Left lung (tissue), 10 donors: ENCODE data around the gene PRTG. TPM values are rescaled to one million over a fixed set of nuclear protein-coding genes. Genes with fewer than 3 reads are reported as not detected.
"Not testable (repeated sequence)": the region's sequence is repeated elsewhere in the genome, so short reads cannot be mapped to it uniquely, and the experiment has no call there.

Source experiments
- ATAC-seq: fragments of 200-7000 bp; cut with Tn5 transposase; one replicate; pipeline ENCODE4 v1.9.1; 2020; ENCODE audit warnings: moderate library complexity
- DNase-seq, 4 donors: peaks; one replicate each; pipeline ENCODE4 v3.0.0-alpha.2; 2013 to 2020
- H3K27ac ChIP-seq, 2 donors: fragments of 200-600 bp; sonication (generic) in 1 of 2; one replicate each; pipeline versions ENCODE4 v1.5.0 to v1.8.0; 2020 to 2021
- H3K27me3 ChIP-seq, 2 donors: fragments of 200-600 bp; sonication (generic) in 1 of 2; one replicate each; pipeline versions ENCODE4 v1.5.0 to v1.8.0; 2020 to 2021
- H3K36me3 ChIP-seq, 2 donors: fragments of 200-600 bp; sonication (generic) in 1 of 2; one replicate each; pipeline versions ENCODE4 v1.5.0 to v1.8.0; 2020 to 2021
- H3K4me1 ChIP-seq, 2 donors: fragments of 200-600 bp; one replicate each; pipeline ENCODE4 v1.8.0; 2021
- H3K4me3 ChIP-seq, 2 donors: fragments of 200-600 bp; sonication (generic) in 1 of 2; one replicate each; pipeline versions ENCODE4 v1.5.0 to v1.8.0; 2020 to 2021; ENCODE audit warnings: mild to moderate bottlenecking in 1 of 2
- H3K9me3 ChIP-seq, 2 donors: fragments of 200-600 bp; sonication (generic) in 1 of 2; one replicate each; pipeline versions ENCODE4 v1.5.0 to v1.8.0; 2020 to 2021
- intact Hi-C, 2 donors: fragments of 100-400 bp; cut with DNase I; formaldehyde crosslinking; loops; one replicate each; pipeline versions ENCODE4 v1.11.2 to v1.14.2; 2022
- polyA plus RNA-seq, 6 donors: library from polyadenylated mRNA; unstranded; fragments of 120-200 nt; gene quantifications; one replicate each; pipeline ENCODE4 v1.2.1, GENCODE V29; 2013; ENCODE audit not compliant: insufficient read length in 6 of 6
- total RNA-seq, 2 donors: library from RNA; stranded (reverse); fragmentation: NEBNext Ultra II Directional; extraction: Animal tissue kit (Norgen Biotek cat#: 25700); gene quantifications; one replicate each; pipeline ENCODE4 v1.2.1, GENCODE V29; 2021
- TF ChIP-seq, protein P1 (sequence below), 2 donors: fragments of 200-600 bp; sonication (generic) in 1 of 2; IDR thresholded peaks; one replicate each; pipeline versions ENCODE4 v1.5.0 to v1.8.0; 2021; ENCODE audit warnings: antibody characterized with exemption in 2 of 2
- donor health status: DM: no; HTN: yes; CAD: no.
- donor health status: DM: no; HTN: no; CAD: no.

Gene PRTG
- total and polyA plus RNA-seq, 8 donors, result 6.7 to 10.7 (median 6.8) TPM

DNA sequence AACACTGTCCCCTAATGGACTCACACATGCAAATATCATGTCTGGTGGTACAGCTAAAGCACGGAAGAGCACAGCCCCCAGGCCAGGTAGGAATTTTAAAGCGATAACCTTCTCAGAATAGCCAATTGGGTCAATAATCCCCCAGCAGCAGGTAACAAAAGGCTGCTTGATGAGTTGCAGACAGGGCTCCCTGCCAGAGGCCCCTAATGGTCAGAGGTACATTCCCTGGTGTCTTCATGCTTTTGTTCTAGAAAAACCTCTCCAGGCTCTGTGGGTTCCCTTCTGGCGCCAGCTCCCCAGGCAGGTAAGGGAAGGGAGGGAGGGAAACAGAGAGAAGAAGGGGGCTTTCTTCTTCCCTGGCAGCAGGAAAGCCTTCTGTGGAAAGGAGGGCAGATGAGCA lies 43.4 kb upstream of the PRTG start:
- Histone ChIP-seq H3K27ac (no peak overlapping the region), H3K36me3 (no peaks in the 10 kb centered on the region), H3K9me3 (no peaks in the 10 kb centered on the region), H3K27me3 (no peaks in the 10 kb centered on the region), H3K4me3 (no peak overlapping the region), H3K4me1 (no peaks in the 10 kb centered on the region)
- ATAC-seq (no peak), DNase-seq (no peak)
- TF ChIP-seq, protein P1, sequence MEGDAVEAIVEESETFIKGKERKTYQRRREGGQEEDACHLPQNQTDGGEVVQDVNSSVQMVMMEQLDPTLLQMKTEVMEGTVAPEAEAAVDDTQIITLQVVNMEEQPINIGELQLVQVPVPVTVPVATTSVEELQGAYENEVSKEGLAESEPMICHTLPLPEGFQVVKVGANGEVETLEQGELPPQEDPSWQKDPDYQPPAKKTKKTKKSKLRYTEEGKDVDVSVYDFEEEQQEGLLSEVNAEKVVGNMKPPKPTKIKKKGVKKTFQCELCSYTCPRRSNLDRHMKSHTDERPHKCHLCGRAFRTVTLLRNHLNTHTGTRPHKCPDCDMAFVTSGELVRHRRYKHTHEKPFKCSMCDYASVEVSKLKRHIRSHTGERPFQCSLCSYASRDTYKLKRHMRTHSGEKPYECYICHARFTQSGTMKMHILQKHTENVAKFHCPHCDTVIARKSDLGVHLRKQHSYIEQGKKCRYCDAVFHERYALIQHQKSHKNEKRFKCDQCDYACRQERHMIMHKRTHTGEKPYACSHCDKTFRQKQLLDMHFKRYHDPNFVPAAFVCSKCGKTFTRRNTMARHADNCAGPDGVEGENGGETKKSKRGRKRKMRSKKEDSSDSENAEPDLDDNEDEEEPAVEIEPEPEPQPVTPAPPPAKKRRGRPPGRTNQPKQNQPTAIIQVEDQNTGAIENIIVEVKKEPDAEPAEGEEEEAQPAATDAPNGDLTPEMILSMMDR (IDR thresholded peaks at IDR 0.05), result no peak
- intact Hi-C loops, result no loop called here

DNA sequence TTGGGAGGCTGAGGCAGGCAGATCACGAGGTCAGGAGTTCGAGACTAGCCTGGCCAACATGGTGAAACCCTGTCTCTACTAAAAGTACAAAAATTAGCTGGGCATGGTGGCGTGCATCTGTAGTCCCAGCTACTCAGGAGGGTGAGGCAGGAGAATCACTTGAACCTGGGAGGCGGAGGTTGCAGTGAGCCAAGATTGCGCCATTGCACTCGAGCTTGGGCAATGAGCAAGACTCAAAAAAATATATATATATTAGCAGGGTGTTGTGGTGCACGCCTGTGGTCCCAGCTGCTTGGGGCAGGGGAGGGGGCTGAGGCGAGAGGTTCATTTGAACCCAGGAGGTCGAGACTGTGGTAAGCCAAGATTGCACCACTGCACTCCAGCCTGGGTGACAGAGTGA lies 42.6 kb upstream of the PRTG start:
- intact Hi-C loops, H3K4me3 ChIP-seq, ATAC-seq, DNase-seq, H3K27me3 ChIP-seq, H3K9me3 ChIP-seq, H3K36me3 ChIP-seq, H3K4me1 ChIP-seq, H3K27ac ChIP-seq: not testable (repeated sequence)

DNA sequence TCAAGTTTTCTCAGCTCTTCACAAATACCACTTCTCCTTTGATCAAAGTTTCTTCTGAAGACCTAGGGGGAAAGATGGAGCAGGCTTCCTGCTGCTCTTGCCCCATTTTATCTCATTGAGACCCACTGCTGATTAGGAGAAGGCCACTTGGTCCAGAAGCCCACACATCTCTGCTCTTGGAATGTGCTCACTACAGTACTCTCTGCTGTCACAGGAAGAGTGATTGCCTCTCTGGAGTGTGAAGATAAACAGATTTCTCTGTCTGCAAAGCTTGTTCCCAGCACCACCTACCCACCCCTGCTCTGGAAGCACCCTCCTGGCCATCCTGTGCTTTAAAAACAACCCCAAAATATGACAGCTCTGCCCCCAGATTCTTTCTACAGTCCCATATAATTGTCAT lies 41.3 kb upstream of the PRTG start:
- no peak overlapping the region for H3K27ac ChIP-seq

DNA sequence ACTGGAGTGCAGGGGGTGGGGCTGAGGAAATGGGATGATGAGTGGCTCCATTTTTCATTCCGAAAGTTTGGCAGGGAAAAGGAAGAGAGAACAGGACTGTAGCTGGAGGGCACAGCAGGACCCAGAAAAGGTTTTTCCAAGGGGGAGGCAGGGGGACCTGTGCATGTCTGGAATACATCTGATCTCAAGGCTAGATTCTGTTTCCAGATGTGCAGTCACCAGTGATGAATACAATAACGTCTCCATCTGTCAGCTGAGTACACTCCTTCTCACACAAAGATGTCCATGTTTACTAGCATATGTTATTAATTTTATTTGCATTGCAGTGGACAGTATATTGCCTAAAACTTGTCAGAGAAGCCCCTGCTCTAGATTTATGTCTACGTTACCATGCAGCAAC lies 39.9 kb upstream of the PRTG start:
- ATAC-seq (no peak), DNase-seq (no peak)
- peaks cover 0 to 4% of the 10 kb centered on the region in 2 donors for H3K9me3 ChIP-seq
- H3K36me3 ChIP-seq, result no peaks in the 10 kb centered on the region
- TF ChIP-seq, protein P1 (IDR thresholded peaks at IDR 0.05), result no peak
- H3K27me3 ChIP-seq, result no peaks in the 10 kb centered on the region
- intact Hi-C loops, result no loop called here
- no peaks in the 10 kb centered on the region for H3K4me1 ChIP-seq
- H3K27ac ChIP-seq, result no peak overlapping the region
- H3K4me3 ChIP-seq, result no peak overlapping the region

More for the DNA sequence above, 41.3 kb upstream of the PRTG start:
- no peaks in the 10 kb centered on the region for H3K36me3 ChIP-seq
- no peaks in the 10 kb centered on the region for H3K4me1 ChIP-seq
- no peak for DNase-seq
- intact Hi-C loops, result no loop called here
- H3K27me3 ChIP-seq, result no peaks in the 10 kb centered on the region
- no peak for ATAC-seq
- peaks cover 0 to 4% of the 10 kb centered on the region in 2 donors for H3K9me3 ChIP-seq
- TF ChIP-seq, protein P1 (IDR thresholded peaks at IDR 0.05), result no peak
- no peak overlapping the region for H3K4me3 ChIP-seq

DNA sequence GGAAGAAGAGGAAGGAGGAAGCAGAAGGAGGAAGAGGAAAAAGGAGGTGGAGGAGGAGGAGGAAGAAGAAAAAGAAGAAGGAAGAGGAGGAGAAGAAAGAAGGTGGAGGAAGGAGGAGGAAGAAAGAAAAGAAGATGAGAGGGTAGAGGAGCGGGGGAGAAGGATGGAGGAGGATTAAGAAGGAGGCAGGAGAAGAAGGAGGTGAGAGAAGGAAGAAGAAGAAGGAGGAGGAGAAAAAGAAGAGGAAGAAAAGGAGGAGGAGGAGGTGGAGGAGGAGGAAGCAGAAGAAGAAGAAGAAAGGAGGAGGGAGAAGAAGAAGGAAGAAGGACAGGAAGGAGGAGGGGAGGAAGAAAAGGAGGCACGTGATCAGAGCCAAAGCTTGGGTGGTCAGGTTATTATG lies 37.3 kb upstream of the PRTG start:
- H3K27ac ChIP-seq, result no peak overlapping the region
- H3K27me3 ChIP-seq, result no peaks in the 10 kb centered on the region
- intact Hi-C loops, result no loop called here
- H3K4me3 ChIP-seq, result no peak overlapping the region
- no peaks in the 10 kb centered on the region for H3K4me1 ChIP-seq
- TF ChIP-seq, protein P1 (IDR thresholded peaks at IDR 0.05), result no peak
- no peak for DNase-seq
- H3K36me3 ChIP-seq, result no peaks in the 10 kb centered on the region
- peaks cover 0 to 4% of the 10 kb centered on the region in 2 donors for H3K9me3 ChIP-seq
- no peak for ATAC-seq

DNA sequence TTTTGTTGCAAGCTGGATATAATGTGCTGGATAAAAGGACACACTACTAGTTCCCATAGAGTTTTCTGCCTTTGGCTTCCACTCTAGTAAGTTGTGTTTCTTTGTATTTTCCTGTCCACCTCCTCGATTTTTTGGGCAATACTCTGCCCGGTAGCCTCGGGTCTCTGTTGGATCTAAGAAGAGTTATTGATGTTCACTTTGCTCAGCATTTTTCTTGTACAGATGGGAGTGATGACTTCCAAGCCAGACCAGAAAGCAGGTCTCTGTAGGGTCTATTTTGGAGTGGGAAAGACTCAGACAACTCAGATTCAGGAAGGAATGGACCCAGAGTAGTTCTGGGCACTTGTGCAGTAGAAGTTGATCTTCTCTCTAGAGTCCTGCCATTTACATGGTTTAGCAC lies 36.0 kb upstream of the PRTG start:
- Histone ChIP-seq H3K9me3 (peaks cover 0 to 4% of the 10 kb centered on the region in 2 donors), H3K36me3 (no peaks in the 10 kb centered on the region), H3K27me3 (no peaks in the 10 kb centered on the region), H3K27ac (no peak overlapping the region), H3K4me1 (no peaks in the 10 kb centered on the region), H3K4me3 (no peak overlapping the region)
- ATAC-seq (no peak), DNase-seq (no peak)
- intact Hi-C loops, result no loop called here
- TF ChIP-seq, protein P1 (IDR thresholded peaks at IDR 0.05), result no peak
